Smooth muscle cell (in vitro differentiated cells): ENCODE data around the gene DUSP16. TPM values are rescaled to one million over a fixed set of nuclear protein-coding genes. Genes with fewer than 3 reads are reported as not detected.

Experiments
- DNase-seq: peaks from one replicate; lab custom pipeline; 2025; ENCODE audit not compliant: unreplicated experiment; lab: John Stamatoyannopoulos, UW
- H2AFZ ChIP-seq: fragments of 200-600 bp; sonication (generic); 2 replicates; pipeline ENCODE4 v1.6.0; 2016; ENCODE audit warnings: antibody characterized with exemption, low read depth, mild to moderate bottlenecking
- H3F3A ChIP-seq: fragments of 200-600 bp; sonication (generic); 2 replicates; pipeline ENCODE4 v1.6.0; 2017; ENCODE audit warnings: antibody characterized with exemption, low read depth
- H3K27ac ChIP-seq: fragments of 200-600 bp; sonication (generic); 2 replicates; pipeline ENCODE4 v1.5.1; 2016; ENCODE audit warnings: low read depth, mild to moderate bottlenecking
- H3K27me3 ChIP-seq: fragments of 200-600 bp; sonication (generic); 2 replicates; pipeline ENCODE4 v1.6.1; 2016; ENCODE audit warnings: low read depth, mild to moderate bottlenecking
- H3K36me3 ChIP-seq: fragments of 200-600 bp; sonication (generic); 2 replicates; pipeline ENCODE4 v1.5.1; 2016; ENCODE audit warnings: low read depth
- H3K4me1 ChIP-seq: fragments of 200-600 bp; sonication (generic); 2 replicates; pipeline ENCODE4 v1.5.1; 2016; ENCODE audit warnings: low read depth
- H3K4me2 ChIP-seq: fragments of 200-600 bp; sonication (generic); 2 replicates; pipeline ENCODE4 v1.6.0; 2016; ENCODE audit warnings: mild to moderate bottlenecking
- H3K4me3 ChIP-seq: fragments of 200-600 bp; sonication (generic); 2 replicates; pipeline ENCODE4 v1.5.1; 2016; ENCODE audit warnings: mild to moderate bottlenecking
- H3K79me2 ChIP-seq: fragments of 200-600 bp; sonication (generic); 2 replicates; pipeline ENCODE4 v1.6.0; 2016; ENCODE audit warnings: low read depth, mild to moderate bottlenecking
- H3K9ac ChIP-seq: fragments of 200-600 bp; sonication (generic); 2 replicates; pipeline ENCODE4 v1.6.0; 2016; ENCODE audit warnings: low read depth
- H3K9me3 ChIP-seq: fragments of 200-600 bp; sonication (generic); replicated peaks from 2 replicates; pipeline ENCODE4 v1.5.1; 2016; ENCODE audit warnings: low read depth
- H4K20me1 ChIP-seq: fragments of 200-600 bp; sonication (generic); 2 replicates; pipeline ENCODE4 v1.6.0; 2016; ENCODE audit warnings: low read depth
- CTCF ChIP-seq: fragments of 200-600 bp; sonication (generic); IDR thresholded peaks from 2 replicates; pipeline ENCODE4 v1.5.1; 2017; ENCODE audit warnings: borderline replicate concordance, mild to moderate bottlenecking, antibody characterized with exemption; ENCODE audit not compliant: insufficient read depth, poor library complexity, severe bottlenecking
- WGBS: methylation state at CpG from one replicate; pipeline ENCODE4 v1.1.7; 2016; ENCODE audit warnings: low lambda C conversion rate; 5-methylcytosine and 5-hydroxymethylcytosine counted together
- polyA plus RNA-seq: library from polyadenylated mRNA; unstranded; fragments of >200 nt; fragmentation: Nextera tagmentation; extraction: Ambion mirVana; gene quantifications from 2 replicates; pipeline ENCODE4 v1.2.1, GENCODE V29; 2016
- total RNA-seq: library from RNA; depleted of rRNA; stranded (reverse); fragments of >200 nt; gene quantifications from 2 replicates; pipeline ENCODE4 v1.2.3, GENCODE V29; 2014

The DUSP16 gene
- total and polyA plus RNA-seq, 2 experiments from 2014 or later = 1.2 to 10.8 TPM

GRCh38 chr12:12453635-12454034 lies 109.0 kb downstream of the DUSP16 start:
- no peaks in the 10 kb centered on the region for H3K9me3 ChIP-seq
- no peak overlapping the region for H3K4me2 ChIP-seq
- no peak overlapping the region for H3K9ac ChIP-seq
- H4K20me1 ChIP-seq = no peaks in the 10 kb centered on the region
- no peaks in the 10 kb centered on the region for H3F3A ChIP-seq
- no peak overlapping the region for H3K27ac ChIP-seq
- no peaks in the 10 kb centered on the region for H3K36me3 ChIP-seq
- 88% methylated on average over 1 of the region's 1 CpG for WGBS
- no peak for TF ChIP-seq CTCF
- H3K4me1 ChIP-seq = no peaks in the 10 kb centered on the region
- H3K79me2 ChIP-seq = no peaks in the 10 kb centered on the region
- H2AFZ ChIP-seq = no peak overlapping the region
- H3K4me3 ChIP-seq = no peak overlapping the region
- no peaks in the 10 kb centered on the region for H3K27me3 ChIP-seq
- no peak for DNase-seq

DNA sequence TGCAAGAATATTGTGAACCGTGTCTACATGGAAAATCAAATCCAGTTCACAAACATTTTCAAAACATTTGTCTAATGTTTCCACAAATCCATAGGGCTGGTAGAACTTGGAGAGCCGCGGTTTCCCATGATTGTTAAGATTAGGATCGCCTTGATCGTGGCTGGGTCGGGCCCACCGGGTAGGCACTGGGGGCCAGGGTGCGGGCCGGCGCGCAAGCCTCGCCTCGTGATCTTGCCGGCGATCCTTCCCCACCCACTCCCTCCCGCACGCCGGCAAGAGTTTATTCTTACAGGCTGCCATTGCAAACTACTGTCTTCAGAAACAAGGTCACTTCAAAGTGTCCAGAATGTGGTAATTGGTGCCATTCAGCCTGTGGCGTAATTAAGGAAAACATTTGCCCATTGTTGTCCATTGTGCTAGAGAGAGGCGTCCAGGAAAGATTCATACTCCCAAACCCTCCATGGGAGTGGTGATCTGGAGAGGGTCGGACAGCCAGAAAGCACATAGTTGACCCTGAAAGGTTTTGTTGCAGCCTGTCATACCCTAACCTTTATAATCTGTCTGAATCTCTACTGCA lies 110.2 kb downstream of the DUSP16 start:
- no peaks in the 10 kb centered on the region for H3F3A ChIP-seq
- 94% methylated on average over 21 of the region's 21 CpGs for WGBS
- no peaks in the 10 kb centered on the region for H3K79me2 ChIP-seq
- no peak overlapping the region for H3K4me2 ChIP-seq
- H3K4me1 ChIP-seq = no peaks in the 10 kb centered on the region
- no peaks in the 10 kb centered on the region for H3K36me3 ChIP-seq
- DNase-seq = no peak
- no peaks in the 10 kb centered on the region for H4K20me1 ChIP-seq
- H3K9ac ChIP-seq = no peak overlapping the region
- no peak for TF ChIP-seq CTCF
- H3K4me3 ChIP-seq = no peak overlapping the region
- H2AFZ ChIP-seq = no peak overlapping the region
- H3K27ac ChIP-seq = no peak overlapping the region
- no peaks in the 10 kb centered on the region for H3K9me3 ChIP-seq
- H3K27me3 ChIP-seq = no peaks in the 10 kb centered on the region

DNA sequence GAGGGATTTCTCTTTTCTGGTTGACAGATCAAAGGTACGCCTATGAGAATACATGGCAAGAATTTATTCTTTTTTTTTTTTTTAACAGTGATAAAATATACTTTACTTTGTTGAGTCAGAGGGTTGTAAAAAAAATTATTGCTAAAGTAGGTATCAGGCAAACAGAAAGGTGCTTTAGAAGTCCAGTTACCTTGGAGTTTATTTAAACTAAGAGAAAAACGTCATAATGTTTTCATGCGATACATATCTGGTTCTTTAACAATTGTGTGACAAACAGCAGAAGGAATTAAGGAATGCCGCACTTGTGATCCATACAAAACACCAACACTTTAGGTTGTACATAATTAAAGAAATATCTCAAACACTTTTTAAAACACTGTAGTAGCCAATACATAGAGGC lies 111.6 kb downstream of the DUSP16 start:
- Histone ChIP-seq H3K4me1 (no peaks in the 10 kb centered on the region), H2AFZ (no peak overlapping the region), H3K9me3 (no peaks in the 10 kb centered on the region), H3K27ac (no peak overlapping the region), H3K27me3 (no peaks in the 10 kb centered on the region), H3K9ac (no peak overlapping the region), H3K4me3 (no peak overlapping the region), H3F3A (no peaks in the 10 kb centered on the region), H4K20me1 (no peaks in the 10 kb centered on the region), H3K36me3 (no peaks in the 10 kb centered on the region), H3K79me2 (no peaks in the 10 kb centered on the region), H3K4me2 (no peak overlapping the region)
- TF ChIP-seq CTCF = no peak
- 93% methylated on average over 4 of the region's 4 CpGs for WGBS
- no peak for DNase-seq

DNA sequence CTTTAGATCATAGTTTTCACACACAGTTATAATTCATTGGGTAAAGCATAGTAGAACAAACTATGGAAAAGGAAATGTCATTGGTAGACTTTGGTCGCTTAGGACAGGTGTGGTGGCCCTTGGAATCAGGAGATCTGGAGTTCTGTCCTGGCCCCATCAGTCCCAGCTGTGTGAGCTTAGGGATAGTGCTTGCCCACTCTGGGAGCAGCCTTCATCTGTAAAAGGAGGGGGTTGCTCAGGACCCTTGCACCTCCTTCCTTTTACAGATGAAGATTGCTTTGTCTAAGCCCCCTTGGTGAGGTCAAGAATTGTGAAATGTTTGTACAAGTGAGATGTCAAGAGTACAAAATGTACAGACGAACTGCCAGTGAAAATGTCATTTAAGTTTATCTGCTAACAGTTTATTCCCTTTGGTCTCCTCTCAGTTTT lies 112.6 kb downstream of the DUSP16 start:
- H3K36me3 ChIP-seq = no peaks in the 10 kb centered on the region
- no peak overlapping the region for H3K9ac ChIP-seq
- H3K27me3 ChIP-seq = no peaks in the 10 kb centered on the region
- no peak for TF ChIP-seq CTCF
- no peaks in the 10 kb centered on the region for H3K9me3 ChIP-seq
- H2AFZ ChIP-seq = no peak overlapping the region
- no peak for DNase-seq
- H3K27ac ChIP-seq = no peak overlapping the region
- no peaks in the 10 kb centered on the region for H4K20me1 ChIP-seq
- H3K79me2 ChIP-seq = no peaks in the 10 kb centered on the region
- 94% methylated on average over 2 of the region's 2 CpGs for WGBS
- no peaks in the 10 kb centered on the region for H3K4me1 ChIP-seq
- no peaks in the 10 kb centered on the region for H3F3A ChIP-seq
- no peak overlapping the region for H3K4me2 ChIP-seq
- H3K4me3 ChIP-seq = no peak overlapping the region
